ENCODE measurements around the gene FGD5.

DNA sequence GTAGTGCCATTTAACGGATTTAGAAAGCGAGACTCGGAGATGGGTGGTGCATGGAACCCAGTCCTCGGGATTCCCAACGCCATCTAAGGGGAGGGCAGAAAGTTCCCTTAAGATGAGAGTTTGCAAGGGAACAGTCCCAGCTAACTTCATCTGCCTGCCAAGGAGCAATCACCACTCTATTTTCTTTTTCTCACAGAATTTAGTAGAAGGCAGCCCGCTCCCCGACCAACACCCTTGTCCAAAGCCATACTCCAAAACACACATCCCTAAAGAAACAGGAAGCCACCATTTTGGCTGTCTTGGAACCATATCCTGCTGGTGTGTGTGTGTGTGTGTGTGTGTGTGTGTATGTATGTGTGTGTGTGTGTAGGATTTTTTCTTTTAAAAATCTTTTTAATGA, 7.1 kb upstream of the FGD5 start:
- TF ChIP-seq, protein P1, sequence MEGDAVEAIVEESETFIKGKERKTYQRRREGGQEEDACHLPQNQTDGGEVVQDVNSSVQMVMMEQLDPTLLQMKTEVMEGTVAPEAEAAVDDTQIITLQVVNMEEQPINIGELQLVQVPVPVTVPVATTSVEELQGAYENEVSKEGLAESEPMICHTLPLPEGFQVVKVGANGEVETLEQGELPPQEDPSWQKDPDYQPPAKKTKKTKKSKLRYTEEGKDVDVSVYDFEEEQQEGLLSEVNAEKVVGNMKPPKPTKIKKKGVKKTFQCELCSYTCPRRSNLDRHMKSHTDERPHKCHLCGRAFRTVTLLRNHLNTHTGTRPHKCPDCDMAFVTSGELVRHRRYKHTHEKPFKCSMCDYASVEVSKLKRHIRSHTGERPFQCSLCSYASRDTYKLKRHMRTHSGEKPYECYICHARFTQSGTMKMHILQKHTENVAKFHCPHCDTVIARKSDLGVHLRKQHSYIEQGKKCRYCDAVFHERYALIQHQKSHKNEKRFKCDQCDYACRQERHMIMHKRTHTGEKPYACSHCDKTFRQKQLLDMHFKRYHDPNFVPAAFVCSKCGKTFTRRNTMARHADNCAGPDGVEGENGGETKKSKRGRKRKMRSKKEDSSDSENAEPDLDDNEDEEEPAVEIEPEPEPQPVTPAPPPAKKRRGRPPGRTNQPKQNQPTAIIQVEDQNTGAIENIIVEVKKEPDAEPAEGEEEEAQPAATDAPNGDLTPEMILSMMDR (IDR thresholded peaks at IDR 0.05; ENCODE audit: low read depth, low read length): no peak
- TF ChIP-seq POLR2A (IDR thresholded peaks at IDR 0.05; ENCODE audit: extremely low read depth, insufficient read length): no peak
- TF ChIP-seq, protein P2, sequence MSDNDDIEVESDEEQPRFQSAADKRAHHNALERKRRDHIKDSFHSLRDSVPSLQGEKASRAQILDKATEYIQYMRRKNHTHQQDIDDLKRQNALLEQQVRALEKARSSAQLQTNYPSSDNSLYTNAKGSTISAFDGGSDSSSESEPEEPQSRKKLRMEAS (IDR thresholded peaks at IDR 0.05; ENCODE audit: low read depth, low read length): no peak
